SH-SY5Y (cell line): ENCODE data around the gene NUPR1.

Experiments used
- GATA2 ChIP-seq: IDR thresholded peaks from 2 replicates; pipeline ENCODE4 v1.6.1; 2011; ENCODE audit warnings: mild to moderate bottlenecking, low read depth, low read length
- GATA3 ChIP-seq: IDR thresholded peaks from 2 replicates; pipeline ENCODE4 v1.6.1; 2011; ENCODE audit warnings: low read depth, mild to moderate bottlenecking, low read length, moderate library complexity

GRCh38 chr16:28521436-28521835 is 17.3 kb downstream of the NUPR1 start:
- no peak for TF ChIP-seq GATA3
- TF ChIP-seq GATA2, result no peak
